ENCODE data around the gene RABGAP1L.
A peak's percentile ranks its signal among the peaks of the same experiment; 100 is the strongest.
"Not testable (repeated sequence)": the region's sequence is repeated elsewhere in the genome, so short reads cannot be mapped to it uniquely, and the experiment has no call there.

The RABGAP1L gene

GRCh38 chr1:174848593-174849560 is 689.6 kb downstream of the RABGAP1L start:
- not testable (repeated sequence) for DNase-seq (ENCODE audit: low spot score in 2 of 2); H3K27ac Mint-ChIP-seq (ENCODE audit: low read depth); H3K27me3 Mint-ChIP-seq; H3K4me1 Mint-ChIP-seq; H3K9me3 Mint-ChIP-seq; H3K36me3 Mint-ChIP-seq (ENCODE audit: insufficient read depth); H3K4me3 Mint-ChIP-seq; ATAC-seq (replicated peaks; ENCODE audit: extremely low read depth, poor library complexity, severe bottlenecking)

GRCh38 chr1:174850726-174851125 is 691.4 kb downstream of the RABGAP1L start:
- H3K36me3 Mint-ChIP-seq (ENCODE audit: insufficient read depth) = peaks cover 1% of the 10 kb centered on the region
- H3K9me3 Mint-ChIP-seq = no peaks in the 10 kb centered on the region
- H3K4me3 Mint-ChIP-seq = no peak overlapping the region
- H3K27me3 Mint-ChIP-seq = no peaks in the 10 kb centered on the region
- H3K27ac Mint-ChIP-seq (ENCODE audit: low read depth) = no peak overlapping the region
- H3K4me1 Mint-ChIP-seq = peaks cover 5% of the 10 kb centered on the region
- ATAC-seq (replicated peaks; ENCODE audit: extremely low read depth, poor library complexity, severe bottlenecking) (no peak), DNase-seq (ENCODE audit: low spot score in 2 of 2) (no peak)

- H3K9me3 Mint-ChIP-seq = no peaks in the 10 kb centered on the region
- H3K4me3 Mint-ChIP-seq = no peak overlapping the region
- H3K36me3 Mint-ChIP-seq (ENCODE audit: insufficient read depth) = peaks cover 1% of the 10 kb centered on the region
- DNase-seq (ENCODE audit: low spot score in 2 of 2) = no peak
- H3K27me3 Mint-ChIP-seq = no peaks in the 10 kb centered on the region
- H3K27ac Mint-ChIP-seq (ENCODE audit: low read depth) = no peak overlapping the region
- peaks cover 14% of the 10 kb centered on the region for H3K4me1 Mint-ChIP-seq
- no peak for ATAC-seq (replicated peaks; ENCODE audit: extremely low read depth, poor library complexity, severe bottlenecking)
Observed at GRCh38 chr1:174858301-174858700, 699.0 kb downstream of the RABGAP1L start.

DNA sequence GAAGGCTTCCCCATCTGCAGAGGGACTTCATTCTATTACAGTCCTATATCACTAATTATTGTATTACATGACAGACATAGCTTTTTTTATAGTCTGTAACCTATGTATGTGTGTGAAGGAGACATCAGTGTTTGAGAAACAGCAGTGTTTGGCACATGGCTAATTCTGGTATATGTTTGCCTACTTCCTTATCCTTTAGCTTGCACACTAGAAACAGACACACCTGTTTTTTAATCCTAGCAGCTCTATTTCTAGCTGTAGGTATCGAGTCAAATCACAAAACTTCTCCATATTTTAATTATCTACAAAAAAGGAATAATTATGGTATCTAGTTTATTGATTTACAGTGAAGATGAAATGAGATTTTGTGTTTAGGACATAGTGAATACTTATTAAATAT is 711.0 kb downstream of the RABGAP1L start:
- H3K4me3 Mint-ChIP-seq = no peak overlapping the region
- no peak overlapping the region for H3K27ac Mint-ChIP-seq (ENCODE audit: low read depth)
- no peaks in the 10 kb centered on the region for H3K9me3 Mint-ChIP-seq
- ATAC-seq (replicated peaks; ENCODE audit: extremely low read depth, poor library complexity, severe bottlenecking) (no peak), DNase-seq (ENCODE audit: low spot score in 2 of 2) (no peak)
- no peaks in the 10 kb centered on the region for H3K27me3 Mint-ChIP-seq
- H3K4me1 Mint-ChIP-seq = no peaks in the 10 kb centered on the region
- H3K36me3 Mint-ChIP-seq (ENCODE audit: insufficient read depth) = peaks cover 8% of the 10 kb centered on the region

GRCh38 chr1:174871886-174872285 is 712.6 kb downstream of the RABGAP1L start:
- Mint-ChIP-seq H3K9me3 (no peaks in the 10 kb centered on the region), H3K4me1 (no peaks in the 10 kb centered on the region), H3K27ac (ENCODE audit: low read depth) (no peak overlapping the region), H3K27me3 (no peaks in the 10 kb centered on the region), H3K36me3 (ENCODE audit: insufficient read depth) (peaks cover 6% of the 10 kb centered on the region), H3K4me3 (no peak overlapping the region)
- DNase-seq (ENCODE audit: low spot score in 2 of 2) = no peak
- no peak for ATAC-seq (replicated peaks; ENCODE audit: extremely low read depth, poor library complexity, severe bottlenecking)

GRCh38 chr1:174872615-174873058 is 713.3 kb downstream of the RABGAP1L start:
- H3K4me3 Mint-ChIP-seq = no peak overlapping the region
- DNase-seq (ENCODE audit: low spot score in 2 of 2) (no peak), ATAC-seq (replicated peaks; ENCODE audit: extremely low read depth, poor library complexity, severe bottlenecking) (no peak)
- H3K27ac Mint-ChIP-seq (ENCODE audit: low read depth) = no peak overlapping the region
- H3K9me3 Mint-ChIP-seq = no peaks in the 10 kb centered on the region
- peaks cover 5% of the 10 kb centered on the region for H3K4me1 Mint-ChIP-seq
- H3K27me3 Mint-ChIP-seq = no peaks in the 10 kb centered on the region
- H3K36me3 Mint-ChIP-seq (ENCODE audit: insufficient read depth) = peaks cover 6% of the 10 kb centered on the region

DNA sequence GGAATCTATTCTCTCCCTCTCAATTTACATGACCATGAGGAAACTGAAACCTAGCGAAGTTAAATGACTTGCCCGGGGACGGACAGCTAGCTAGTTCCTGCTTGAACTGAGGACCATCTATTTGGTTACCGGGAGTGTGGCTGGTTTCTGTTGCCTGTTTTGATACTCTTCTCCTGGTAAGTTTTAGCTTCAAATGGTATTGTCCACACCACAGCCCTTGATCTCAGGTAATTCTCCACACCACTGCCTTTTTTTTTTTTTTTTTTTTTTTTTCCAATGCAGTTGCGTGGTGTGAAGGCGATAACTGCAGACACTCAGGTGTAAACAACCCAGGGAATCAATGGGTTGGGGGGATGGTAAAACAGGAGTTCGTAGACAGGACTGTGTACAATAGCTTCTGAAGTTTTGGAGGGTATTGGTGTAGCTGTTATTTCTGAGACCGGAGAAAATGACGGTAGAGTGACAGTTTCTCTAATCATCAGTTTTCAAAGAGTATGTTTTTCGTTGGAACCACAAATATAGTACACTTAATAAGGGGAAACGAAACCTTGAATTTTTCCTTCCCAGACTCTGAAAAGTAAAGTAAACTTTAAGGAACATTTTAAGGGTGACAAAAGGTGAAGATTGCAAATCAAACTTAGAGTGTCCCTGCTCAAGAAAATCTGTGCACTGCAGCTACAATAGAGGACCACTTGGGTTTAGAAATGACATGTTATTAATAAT is 715.2 kb downstream of the RABGAP1L start:
- DNase-seq (ENCODE audit: low spot score in 2 of 2) = no peak
- H3K4me1 Mint-ChIP-seq = peaks cover 5% of the 10 kb centered on the region

DNA sequence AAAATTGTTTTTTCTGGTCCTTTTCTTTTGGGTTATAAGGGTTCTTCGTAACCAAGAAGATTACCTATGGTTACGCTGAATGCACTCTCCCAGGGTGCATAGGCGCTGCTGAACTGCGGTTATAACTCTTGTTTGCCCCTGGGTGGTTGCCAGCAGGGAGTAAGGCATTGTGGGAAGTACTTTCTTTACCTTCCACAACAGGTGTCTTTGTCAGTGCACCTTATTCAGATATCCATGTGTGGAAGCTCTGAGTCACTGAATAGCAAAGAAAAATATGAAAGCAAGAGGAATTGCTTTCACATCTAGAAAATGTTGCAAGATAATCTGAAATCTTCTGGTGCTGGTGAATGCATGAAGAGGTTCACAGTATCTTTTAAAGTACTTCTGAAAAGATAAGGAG is 716.0 kb downstream of the RABGAP1L start:
- no peaks in the 10 kb centered on the region for H3K9me3 Mint-ChIP-seq
- DNase-seq (ENCODE audit: low spot score in 2 of 2) (no peak), ATAC-seq (replicated peaks; ENCODE audit: extremely low read depth, poor library complexity, severe bottlenecking) (no peak)
- no peak overlapping the region for H3K27ac Mint-ChIP-seq (ENCODE audit: low read depth)
- H3K4me3 Mint-ChIP-seq = no peak overlapping the region
- H3K27me3 Mint-ChIP-seq = no peaks in the 10 kb centered on the region
- peaks cover 5% of the 10 kb centered on the region for H3K36me3 Mint-ChIP-seq (ENCODE audit: insufficient read depth)
- H3K4me1 Mint-ChIP-seq = peaks cover 5% of the 10 kb centered on the region

More for the DNA sequence above, 715.2 kb downstream of the RABGAP1L start:
- H3K36me3 Mint-ChIP-seq (ENCODE audit: insufficient read depth) = peaks cover 5% of the 10 kb centered on the region
- no peaks in the 10 kb centered on the region for H3K9me3 Mint-ChIP-seq
- no peak overlapping the region for H3K4me3 Mint-ChIP-seq
- H3K27me3 Mint-ChIP-seq = no peaks in the 10 kb centered on the region
- no peak for ATAC-seq (replicated peaks; ENCODE audit: extremely low read depth, poor library complexity, severe bottlenecking)
- no peak overlapping the region for H3K27ac Mint-ChIP-seq (ENCODE audit: low read depth)

DNA sequence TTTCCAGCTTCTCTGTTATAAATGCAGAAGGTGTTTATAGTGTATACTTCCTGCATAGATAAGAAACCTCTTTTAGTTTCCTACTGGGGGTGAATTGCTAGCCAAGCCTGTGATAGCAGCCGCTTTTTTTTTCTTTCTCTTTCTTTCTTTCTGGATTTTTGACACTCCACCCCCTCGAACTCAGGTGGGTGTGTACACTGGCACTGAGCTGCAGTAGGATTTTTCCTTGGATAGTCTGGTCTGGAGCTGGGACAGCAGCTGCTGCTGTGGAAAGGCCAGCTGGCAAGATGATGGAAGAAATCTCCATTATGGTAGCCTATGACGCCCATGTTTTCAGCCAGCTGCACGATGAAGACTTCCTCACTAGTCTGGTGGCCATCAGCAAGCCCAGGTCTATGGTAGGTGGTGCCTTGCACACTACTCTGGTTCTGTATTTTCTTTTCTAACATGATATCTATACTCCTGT is 717.9 kb downstream of the RABGAP1L start:
- ATAC-seq (replicated peaks; ENCODE audit: extremely low read depth, poor library complexity, severe bottlenecking) = no peak
- no peaks in the 10 kb centered on the region for H3K9me3 Mint-ChIP-seq
- peaks cover 5% of the 10 kb centered on the region for H3K4me1 Mint-ChIP-seq
- H3K4me3 Mint-ChIP-seq = peak overlapping the region; percentile 36
- no peak overlapping the region for H3K27ac Mint-ChIP-seq (ENCODE audit: low read depth)
- H3K36me3 Mint-ChIP-seq (ENCODE audit: insufficient read depth) = peaks cover 5% of the 10 kb centered on the region
- DNase-seq (ENCODE audit: low spot score in 2 of 2) = no peak
- H3K27me3 Mint-ChIP-seq = no peaks in the 10 kb centered on the region

DNA sequence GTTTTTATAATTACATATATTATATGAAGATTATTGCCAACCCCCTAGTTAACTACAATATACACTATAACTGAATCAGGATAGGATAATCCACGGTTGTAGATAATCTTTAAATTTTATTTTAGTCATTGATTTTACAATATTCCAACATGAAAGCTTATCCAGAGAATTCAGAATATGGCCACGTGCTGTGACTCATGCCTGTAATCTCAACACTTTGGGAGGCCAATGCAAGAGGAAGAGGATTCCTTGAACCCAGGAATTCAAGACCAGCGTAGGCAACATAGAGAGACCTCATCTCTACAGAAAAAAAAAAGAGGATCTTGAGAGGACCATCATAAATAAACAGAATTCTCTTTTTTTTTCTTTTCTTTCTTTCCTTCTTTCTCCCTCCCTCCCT is 720.9 kb downstream of the RABGAP1L start:
- Mint-ChIP-seq H3K27me3 (no peaks in the 10 kb centered on the region), H3K4me1 (peaks cover 14% of the 10 kb centered on the region), H3K36me3 (ENCODE audit: insufficient read depth) (peaks cover 7% of the 10 kb centered on the region), H3K9me3 (no peaks in the 10 kb centered on the region), H3K27ac (ENCODE audit: low read depth) (no peak overlapping the region), H3K4me3 (no peak overlapping the region)
- DNase-seq (ENCODE audit: low spot score in 2 of 2) (no peak), ATAC-seq (replicated peaks; ENCODE audit: extremely low read depth, poor library complexity, severe bottlenecking) (no peak)

DNA sequence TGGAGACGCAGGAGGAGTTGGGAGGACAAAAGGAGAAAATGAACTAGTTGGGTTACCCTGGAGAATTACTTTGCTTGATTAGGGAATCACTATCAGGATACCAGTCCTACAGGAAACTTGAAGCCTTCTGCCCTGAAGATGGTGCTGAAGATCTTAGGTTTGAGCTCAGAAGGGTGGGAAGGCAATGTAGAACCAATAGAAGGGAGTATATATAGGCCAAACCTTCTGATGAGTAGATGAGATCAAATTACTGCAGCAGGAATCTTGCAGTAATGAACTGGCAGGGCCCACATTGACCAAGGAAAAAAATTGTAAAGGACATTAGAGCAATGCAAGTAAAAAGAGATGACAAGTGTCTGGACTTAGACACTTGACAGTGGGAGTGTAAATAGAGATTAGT is 724.1 kb downstream of the RABGAP1L start:
- H3K4me1 Mint-ChIP-seq = peaks cover 8% of the 10 kb centered on the region
- no peaks in the 10 kb centered on the region for H3K9me3 Mint-ChIP-seq
- no peak for ATAC-seq (replicated peaks; ENCODE audit: extremely low read depth, poor library complexity, severe bottlenecking)
- no peak for DNase-seq (ENCODE audit: low spot score in 2 of 2)
- H3K27me3 Mint-ChIP-seq = no peaks in the 10 kb centered on the region
- H3K36me3 Mint-ChIP-seq (ENCODE audit: insufficient read depth) = peaks cover 9% of the 10 kb centered on the region
- H3K27ac Mint-ChIP-seq (ENCODE audit: low read depth) = no peak overlapping the region
- no peak overlapping the region for H3K4me3 Mint-ChIP-seq

GRCh38 chr1:174884038-174884437 is 724.7 kb downstream of the RABGAP1L start:
- H3K4me1 Mint-ChIP-seq = peaks cover 8% of the 10 kb centered on the region
- H3K27ac Mint-ChIP-seq (ENCODE audit: low read depth) = no peak overlapping the region
- H3K36me3 Mint-ChIP-seq (ENCODE audit: insufficient read depth) = peaks cover 9% of the 10 kb centered on the region
- DNase-seq (ENCODE audit: low spot score in 2 of 2) (no peak), ATAC-seq (replicated peaks; ENCODE audit: extremely low read depth, poor library complexity, severe bottlenecking) (no peak)
- no peaks in the 10 kb centered on the region for H3K27me3 Mint-ChIP-seq
- no peaks in the 10 kb centered on the region for H3K9me3 Mint-ChIP-seq
- H3K4me3 Mint-ChIP-seq = no peak overlapping the region

GRCh38 chr1:174884566-174884965 is 725.2 kb downstream of the RABGAP1L start:
- Mint-ChIP-seq H3K4me3 (no peak overlapping the region), H3K27ac (ENCODE audit: low read depth) (no peak overlapping the region), H3K4me1 (peaks cover 8% of the 10 kb centered on the region), H3K9me3 (no peaks in the 10 kb centered on the region), H3K36me3 (ENCODE audit: insufficient read depth) (peaks cover 7% of the 10 kb centered on the region), H3K27me3 (no peaks in the 10 kb centered on the region)
- no peak for ATAC-seq (replicated peaks; ENCODE audit: extremely low read depth, poor library complexity, severe bottlenecking)
- no peak for DNase-seq (ENCODE audit: low spot score in 2 of 2)

Data from central memory CD8-positive, alpha-beta T cell (primary cell).